ENCODE measurements around the gene TMPRSS11B. TPM values are rescaled to one million over a fixed set of nuclear protein-coding genes. Genes with fewer than 3 reads are reported as not detected.
"Not testable (repeated sequence)": the region's sequence is repeated elsewhere in the genome, so short reads cannot be mapped to it uniquely, and the experiment has no call there.

Gene TMPRSS11B
- total and polyA plus RNA-seq, 3 donors from 2014 or later = 0.37 TPM; not detected in 2

DNA sequence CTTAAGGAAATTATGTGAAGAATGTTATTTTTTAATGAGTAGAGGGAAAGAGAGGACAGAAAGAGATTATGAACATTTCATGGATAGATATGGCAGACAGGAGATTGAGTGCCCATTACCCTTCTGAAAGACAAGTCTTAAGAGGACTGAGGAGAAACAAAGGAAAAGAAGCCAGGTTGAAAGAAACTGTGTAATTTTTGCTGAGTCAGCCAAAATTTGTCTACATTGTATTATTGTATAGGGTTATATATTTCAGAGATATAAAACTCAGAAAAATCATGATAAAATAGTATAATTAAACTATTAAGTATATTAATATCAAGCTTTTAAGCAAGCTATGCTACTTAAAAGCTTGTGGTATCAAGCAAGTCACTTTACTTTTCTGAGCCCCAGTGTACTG lies 4.9 kb downstream of the TMPRSS11B start:
- Histone ChIP-seq H3K36me3 (ENCODE audit: low read depth, missing control alignments) (no peaks in the 10 kb centered on the region), H3K27me3 (no peaks in the 10 kb centered on the region), H3K9me3 (no peaks in the 10 kb centered on the region), H3K4me1 (no peaks in the 10 kb centered on the region), H3K4me3 (no peak overlapping the region), H3K27ac (no peak overlapping the region)
- intact Hi-C loops (cut with DNase I; ENCODE audit: low total_unique reads) = no loop called here
- no peak for TF ChIP-seq POLR2A (IDR thresholded peaks at IDR 0.05)
- TF ChIP-seq, protein P1, sequence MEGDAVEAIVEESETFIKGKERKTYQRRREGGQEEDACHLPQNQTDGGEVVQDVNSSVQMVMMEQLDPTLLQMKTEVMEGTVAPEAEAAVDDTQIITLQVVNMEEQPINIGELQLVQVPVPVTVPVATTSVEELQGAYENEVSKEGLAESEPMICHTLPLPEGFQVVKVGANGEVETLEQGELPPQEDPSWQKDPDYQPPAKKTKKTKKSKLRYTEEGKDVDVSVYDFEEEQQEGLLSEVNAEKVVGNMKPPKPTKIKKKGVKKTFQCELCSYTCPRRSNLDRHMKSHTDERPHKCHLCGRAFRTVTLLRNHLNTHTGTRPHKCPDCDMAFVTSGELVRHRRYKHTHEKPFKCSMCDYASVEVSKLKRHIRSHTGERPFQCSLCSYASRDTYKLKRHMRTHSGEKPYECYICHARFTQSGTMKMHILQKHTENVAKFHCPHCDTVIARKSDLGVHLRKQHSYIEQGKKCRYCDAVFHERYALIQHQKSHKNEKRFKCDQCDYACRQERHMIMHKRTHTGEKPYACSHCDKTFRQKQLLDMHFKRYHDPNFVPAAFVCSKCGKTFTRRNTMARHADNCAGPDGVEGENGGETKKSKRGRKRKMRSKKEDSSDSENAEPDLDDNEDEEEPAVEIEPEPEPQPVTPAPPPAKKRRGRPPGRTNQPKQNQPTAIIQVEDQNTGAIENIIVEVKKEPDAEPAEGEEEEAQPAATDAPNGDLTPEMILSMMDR (IDR thresholded peaks at IDR 0.05) = no peak
- DNase-seq = no peak

DNA sequence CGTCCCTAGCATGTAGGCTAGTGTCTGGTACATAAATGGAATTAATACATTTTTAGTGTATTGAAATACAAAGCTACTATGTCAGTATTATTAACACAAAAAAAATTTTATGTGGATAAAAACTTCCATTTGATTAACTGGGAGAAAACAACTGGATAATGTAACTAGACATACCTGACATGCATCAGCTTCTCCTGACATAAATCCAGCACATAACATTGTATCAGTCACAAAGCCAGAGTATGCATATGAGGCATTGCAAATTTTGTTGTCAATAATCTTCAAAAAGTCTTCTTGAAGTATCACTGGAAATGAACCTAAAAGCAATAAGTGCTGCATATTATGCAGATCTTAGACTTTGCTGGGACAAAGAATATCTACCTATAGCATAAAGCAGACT lies 16.9 kb downstream of the TMPRSS11B start:
- Histone ChIP-seq H3K4me3 (no peak overlapping the region), H3K9me3 (no peaks in the 10 kb centered on the region), H3K27ac (no peak overlapping the region), H3K36me3 (ENCODE audit: low read depth, missing control alignments) (no peaks in the 10 kb centered on the region), H3K27me3 (no peaks in the 10 kb centered on the region), H3K4me1 (no peaks in the 10 kb centered on the region)
- TF ChIP-seq POLR2A (IDR thresholded peaks at IDR 0.05) = no peak
- TF ChIP-seq, protein P1 (IDR thresholded peaks at IDR 0.05) = no peak
- no peak for DNase-seq
- 74 to 83% methylated on average over 1 of the region's 1 CpG for WGBS, 2 donors
- intact Hi-C loops (cut with DNase I; ENCODE audit: low total_unique reads) = no loop called here

DNA sequence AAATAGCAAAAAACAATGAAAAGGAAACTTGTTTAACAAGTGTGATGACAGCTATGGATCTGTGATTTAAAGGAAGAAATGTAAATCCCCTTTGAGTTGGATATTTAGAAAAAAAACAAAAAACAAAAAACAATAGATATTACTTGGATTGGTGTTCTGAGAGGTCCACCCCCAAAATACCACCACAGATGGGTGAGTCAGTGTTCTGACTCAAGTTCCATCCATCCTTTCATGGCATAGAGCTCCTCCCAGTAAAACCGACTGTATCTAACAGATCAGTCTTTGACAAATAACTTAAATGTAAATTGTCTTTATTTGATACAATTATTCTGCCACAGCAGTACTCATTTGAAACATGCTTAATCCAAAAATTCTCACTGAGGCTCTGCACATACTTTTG lies 27.4 kb downstream of the TMPRSS11B start:
- intact Hi-C loops (cut with DNase I; ENCODE audit: low total_unique reads) = no loop called here
- no peak for DNase-seq
- no peaks in the 10 kb centered on the region for H3K4me1 ChIP-seq

DNA sequence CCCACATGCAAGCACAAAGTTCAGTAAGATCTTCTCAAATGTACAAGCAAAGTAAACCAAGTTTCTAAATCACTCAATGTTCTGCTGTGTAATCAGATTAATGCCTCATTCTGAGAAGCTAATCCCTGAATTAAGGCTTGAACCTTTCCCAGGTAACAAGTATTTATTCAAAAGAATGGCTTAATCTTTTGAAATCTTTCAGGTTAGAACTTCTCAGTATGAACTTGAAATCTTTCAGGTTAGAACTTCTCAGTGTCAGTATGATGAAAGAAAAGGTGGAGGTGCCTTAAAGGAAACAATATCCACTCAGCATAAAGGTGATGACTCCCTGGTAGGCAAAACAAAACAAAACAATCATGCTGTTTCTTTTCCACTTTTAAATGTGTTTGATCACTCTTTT lies 29.0 kb downstream of the TMPRSS11B start:
- no peaks in the 10 kb centered on the region for H3K4me1 ChIP-seq
- no peaks in the 10 kb centered on the region for H3K36me3 ChIP-seq (ENCODE audit: low read depth, missing control alignments)
- no peak overlapping the region for H3K27ac ChIP-seq
- no peaks in the 10 kb centered on the region for H3K27me3 ChIP-seq
- H3K9me3 ChIP-seq = no peaks in the 10 kb centered on the region
- TF ChIP-seq, protein P1 (IDR thresholded peaks at IDR 0.05) = no peak
- TF ChIP-seq POLR2A (IDR thresholded peaks at IDR 0.05) = no peak
- intact Hi-C loops (cut with DNase I; ENCODE audit: low total_unique reads) = no loop called here
- no peak for DNase-seq
- no peak overlapping the region for H3K4me3 ChIP-seq

More for the DNA sequence above, 27.4 kb downstream of the TMPRSS11B start:
- H3K27ac ChIP-seq = no peak overlapping the region
- no peaks in the 10 kb centered on the region for H3K9me3 ChIP-seq
- no peak overlapping the region for H3K4me3 ChIP-seq
- no peaks in the 10 kb centered on the region for H3K27me3 ChIP-seq
- 47 to 56% methylated on average over 1 of the region's 1 CpG for WGBS, 2 donors
- no peaks in the 10 kb centered on the region for H3K36me3 ChIP-seq (ENCODE audit: low read depth, missing control alignments)
- TF ChIP-seq POLR2A (IDR thresholded peaks at IDR 0.05) = no peak
- TF ChIP-seq, protein P1 (IDR thresholded peaks at IDR 0.05) = no peak

DNA sequence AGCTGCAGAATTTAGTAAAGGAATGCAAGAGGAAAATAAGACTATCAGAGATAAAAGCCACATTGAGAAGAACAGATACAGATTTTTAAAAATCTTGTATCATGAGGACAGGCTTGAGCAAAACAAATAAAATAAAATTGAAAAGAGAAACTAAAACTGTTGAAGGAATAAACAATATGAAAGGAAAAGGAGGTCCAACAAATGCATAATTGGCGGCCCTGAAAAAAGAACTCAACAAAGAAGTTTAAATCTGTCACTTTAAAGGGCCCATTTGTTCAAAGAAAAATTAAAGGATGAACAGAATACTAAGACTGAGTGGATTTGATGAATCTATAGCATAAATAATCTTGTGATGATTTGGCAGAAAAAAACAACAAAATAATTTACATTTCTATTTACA lies 36.5 kb downstream of the TMPRSS11B start:
- H3K4me1 ChIP-seq = no peaks in the 10 kb centered on the region
- no peak for DNase-seq
- intact Hi-C loops (cut with DNase I; ENCODE audit: low total_unique reads) = no loop called here
- 71 to 72% methylated on average over 1 of the region's 1 CpG for WGBS, 2 donors
- H3K4me3 ChIP-seq = no peak overlapping the region
- TF ChIP-seq, protein P1 (IDR thresholded peaks at IDR 0.05) = no peak
- TF ChIP-seq POLR2A (IDR thresholded peaks at IDR 0.05) = no peak
- H3K9me3 ChIP-seq = no peaks in the 10 kb centered on the region
- no peaks in the 10 kb centered on the region for H3K36me3 ChIP-seq (ENCODE audit: low read depth, missing control alignments)
- H3K27ac ChIP-seq = no peak overlapping the region
- no peaks in the 10 kb centered on the region for H3K27me3 ChIP-seq

DNA sequence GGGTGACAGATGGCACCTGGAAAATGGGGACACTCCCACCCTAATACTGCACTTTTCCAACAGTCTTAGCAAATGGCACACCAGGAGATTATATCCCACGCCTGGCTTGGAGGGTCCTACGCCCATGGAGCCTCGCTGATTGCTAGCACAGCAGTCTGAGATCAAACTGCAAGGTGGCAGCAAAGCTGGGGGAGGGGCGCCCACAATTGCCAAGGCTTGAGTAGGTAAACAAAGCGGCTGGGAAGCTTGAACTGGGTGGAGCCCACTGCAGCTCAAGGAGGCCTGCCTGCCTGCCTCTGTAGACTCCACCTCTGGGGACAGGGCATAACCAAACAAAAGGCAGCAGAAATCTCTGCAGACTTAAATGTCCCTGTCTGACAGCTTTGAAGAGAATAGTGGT lies 51.2 kb downstream of the TMPRSS11B start:
- H3K36me3 ChIP-seq (ENCODE audit: low read depth, missing control alignments); H3K9me3 ChIP-seq; H3K4me1 ChIP-seq; H3K27ac ChIP-seq; intact Hi-C loops (cut with DNase I; ENCODE audit: low total_unique reads); H3K4me3 ChIP-seq; DNase-seq; H3K27me3 ChIP-seq: not testable (repeated sequence)
- 86 to 92% methylated on average over 5 of the region's 5 CpGs for WGBS, 2 donors
